ENCODE measurements around the gene IL17B.
A peak's percentile ranks its signal among the peaks of the same experiment; 100 is the strongest.

IL17B gene

GRCh38 chr5:149382517-149383220, 3.6 kb upstream of the IL17B start:
- Histone ChIP-seq H3K4me2 (ENCODE audit: low read length) (no peak overlapping the region), H3K27me3 (ENCODE audit: insufficient read depth, low read length) (no peaks in the 10 kb centered on the region), H3K36me3 (ENCODE audit: insufficient read depth, low read length) (no peaks in the 10 kb centered on the region), H3F3A (ENCODE audit: insufficient read depth, low read length) (no peaks in the 10 kb centered on the region), H3K4me3 (ENCODE audit: low read depth, low read length, poor library complexity, severe bottlenecking) (no peak overlapping the region), H3K9me2 (ENCODE audit: low read depth, low read length) (no peaks in the 10 kb centered on the region), H3K9ac (ENCODE audit: low read length) (no peak overlapping the region), H2AFZ (ENCODE audit: low read length) (no peak overlapping the region), H3K27ac (ENCODE audit: low read depth, low read length, poor library complexity, severe bottlenecking) (no peak overlapping the region), H3K79me2 (ENCODE audit: insufficient read depth, low read length) (no peaks in the 10 kb centered on the region), H3K9me3 (ENCODE audit: low read length) (no peaks in the 10 kb centered on the region), H3K4me1 (ENCODE audit: insufficient read depth, low read length, severe bottlenecking) (peaks cover 12% of the 10 kb centered on the region), H4K20me1 (ENCODE audit: insufficient read depth, low read length) (no peaks in the 10 kb centered on the region)
- no peak for TF ChIP-seq EZH2 (IDR thresholded peaks at IDR 0.05; ENCODE audit: borderline replicate concordance, low read length)
- TF ChIP-seq, protein P1, sequence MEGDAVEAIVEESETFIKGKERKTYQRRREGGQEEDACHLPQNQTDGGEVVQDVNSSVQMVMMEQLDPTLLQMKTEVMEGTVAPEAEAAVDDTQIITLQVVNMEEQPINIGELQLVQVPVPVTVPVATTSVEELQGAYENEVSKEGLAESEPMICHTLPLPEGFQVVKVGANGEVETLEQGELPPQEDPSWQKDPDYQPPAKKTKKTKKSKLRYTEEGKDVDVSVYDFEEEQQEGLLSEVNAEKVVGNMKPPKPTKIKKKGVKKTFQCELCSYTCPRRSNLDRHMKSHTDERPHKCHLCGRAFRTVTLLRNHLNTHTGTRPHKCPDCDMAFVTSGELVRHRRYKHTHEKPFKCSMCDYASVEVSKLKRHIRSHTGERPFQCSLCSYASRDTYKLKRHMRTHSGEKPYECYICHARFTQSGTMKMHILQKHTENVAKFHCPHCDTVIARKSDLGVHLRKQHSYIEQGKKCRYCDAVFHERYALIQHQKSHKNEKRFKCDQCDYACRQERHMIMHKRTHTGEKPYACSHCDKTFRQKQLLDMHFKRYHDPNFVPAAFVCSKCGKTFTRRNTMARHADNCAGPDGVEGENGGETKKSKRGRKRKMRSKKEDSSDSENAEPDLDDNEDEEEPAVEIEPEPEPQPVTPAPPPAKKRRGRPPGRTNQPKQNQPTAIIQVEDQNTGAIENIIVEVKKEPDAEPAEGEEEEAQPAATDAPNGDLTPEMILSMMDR (IDR thresholded peaks at IDR 0.05; ENCODE audit: low read length): no peak

- no peaks in the 10 kb centered on the region for H3K9me2 ChIP-seq (ENCODE audit: low read depth, low read length)
- no peaks in the 10 kb centered on the region for H3K9me3 ChIP-seq (ENCODE audit: low read length)
- H3K36me3 ChIP-seq (ENCODE audit: insufficient read depth, low read length): no peaks in the 10 kb centered on the region
- H3K4me3 ChIP-seq (ENCODE audit: low read depth, low read length, poor library complexity, severe bottlenecking): no peak overlapping the region
- peaks cover 12% of the 10 kb centered on the region for H3K4me1 ChIP-seq (ENCODE audit: insufficient read depth, low read length, severe bottlenecking)
- H3K27me3 ChIP-seq (ENCODE audit: insufficient read depth, low read length): no peaks in the 10 kb centered on the region
- H4K20me1 ChIP-seq (ENCODE audit: insufficient read depth, low read length): no peaks in the 10 kb centered on the region
- no peaks in the 10 kb centered on the region for H3F3A ChIP-seq (ENCODE audit: insufficient read depth, low read length)
- H3K79me2 ChIP-seq (ENCODE audit: insufficient read depth, low read length): no peaks in the 10 kb centered on the region
- no peak overlapping the region for H3K4me2 ChIP-seq (ENCODE audit: low read length)
- H2AFZ ChIP-seq (ENCODE audit: low read length): no peak overlapping the region
- no peak overlapping the region for H3K9ac ChIP-seq (ENCODE audit: low read length)
- TF ChIP-seq EZH2 (IDR thresholded peaks at IDR 0.05; ENCODE audit: borderline replicate concordance, low read length): no peak
- TF ChIP-seq, protein P1 (IDR thresholded peaks at IDR 0.05; ENCODE audit: low read length): peak; percentile 85
- no peak overlapping the region for H3K27ac ChIP-seq (ENCODE audit: low read depth, low read length, poor library complexity, severe bottlenecking)
Measured at GRCh38 chr5:149381986-149382338, 2.9 kb upstream of the IL17B start.

- no peak overlapping the region for H3K4me2 ChIP-seq (ENCODE audit: low read length)
- H2AFZ ChIP-seq (ENCODE audit: low read length): no peak overlapping the region
- no peaks in the 10 kb centered on the region for H4K20me1 ChIP-seq (ENCODE audit: insufficient read depth, low read length)
- no peaks in the 10 kb centered on the region for H3K36me3 ChIP-seq (ENCODE audit: insufficient read depth, low read length)
- TF ChIP-seq, protein P1 (IDR thresholded peaks at IDR 0.05; ENCODE audit: low read length): no peak
- no peak for TF ChIP-seq EZH2 (IDR thresholded peaks at IDR 0.05; ENCODE audit: borderline replicate concordance, low read length)
- no peaks in the 10 kb centered on the region for H3K9me2 ChIP-seq (ENCODE audit: low read depth, low read length)
- no peaks in the 10 kb centered on the region for H3K9me3 ChIP-seq (ENCODE audit: low read length)
- no peak overlapping the region for H3K4me3 ChIP-seq (ENCODE audit: low read depth, low read length, poor library complexity, severe bottlenecking)
- peaks cover 12% of the 10 kb centered on the region for H3K4me1 ChIP-seq (ENCODE audit: insufficient read depth, low read length, severe bottlenecking)
- H3F3A ChIP-seq (ENCODE audit: insufficient read depth, low read length): no peaks in the 10 kb centered on the region
- H3K9ac ChIP-seq (ENCODE audit: low read length): no peak overlapping the region
- H3K27ac ChIP-seq (ENCODE audit: low read depth, low read length, poor library complexity, severe bottlenecking): no peak overlapping the region
- no peaks in the 10 kb centered on the region for H3K79me2 ChIP-seq (ENCODE audit: insufficient read depth, low read length)
- no peaks in the 10 kb centered on the region for H3K27me3 ChIP-seq (ENCODE audit: insufficient read depth, low read length)
Measured at GRCh38 chr5:149381261-149381985, 2.3 kb upstream of the IL17B start.
